Measurements from ENCODE around the gene KRT12.
A peak's percentile ranks its signal among the peaks of the same experiment; 100 is the strongest.

KRT12 gene

GRCh38 chr17:40822132-40822812, 44.8 kb downstream of the KRT12 start, which contains the start of gene KRT10:
Gene KRT10, minus strand, starts transcription at chr17:40822614. Its CDS starts 29 bp downstream, at chr17:40822585.
- no peak for TF ChIP-seq CTCF (IDR thresholded peaks at IDR 0.05)
- Histone ChIP-seq H3K27me3 (peaks cover 84% of the 10 kb centered on the region), H3K36me3 (no peaks in the 10 kb centered on the region), H3K4me1 (ENCODE audit: control insufficient read depth in 1 of 2, insufficient read depth in 1 of 2, low read depth in 1 of 2, low read length in 1 of 2) (peaks cover 0 to 3% of the 10 kb centered on the region in 2 experiments), H3K9me3 (peaks cover 11% of the 10 kb centered on the region), H3K27ac (no peak within 1 kb of the TSS), H3K4me3 (ENCODE audit: low read depth in 1 of 2, low read length in 1 of 2) (no peak within 1 kb of the TSS)

DNA sequence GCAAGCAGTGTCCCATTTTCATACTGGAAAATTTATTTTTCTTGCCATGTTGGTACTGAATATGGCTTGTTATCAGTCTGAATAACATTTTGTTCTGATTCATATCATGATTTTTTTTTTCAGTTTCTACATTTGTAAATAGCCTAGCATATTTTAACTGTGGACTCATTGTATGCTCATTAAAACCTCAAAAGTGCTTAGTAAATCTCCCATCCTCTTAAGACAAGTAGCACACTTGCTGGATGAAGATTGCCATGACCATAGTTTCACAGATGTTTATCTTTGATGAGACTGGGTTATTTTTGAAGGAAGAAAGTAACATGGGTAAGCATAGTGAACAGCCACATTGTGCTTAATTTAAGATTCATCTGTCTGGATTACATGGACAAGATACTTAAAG, 45.5 kb downstream of the KRT12 start:
- no peak for TF ChIP-seq CTCF (IDR thresholded peaks at IDR 0.05)
- no peak overlapping the region for H3K27ac ChIP-seq
- H3K36me3 ChIP-seq = no peaks in the 10 kb centered on the region
- no peak overlapping the region for H3K4me3 ChIP-seq (ENCODE audit: low read depth in 1 of 2, low read length in 1 of 2)
- peaks cover 84% of the 10 kb centered on the region for H3K27me3 ChIP-seq
- H3K4me1 ChIP-seq (ENCODE audit: control insufficient read depth in 1 of 2, insufficient read depth in 1 of 2, low read depth in 1 of 2, low read length in 1 of 2) = peaks cover 0 to 3% of the 10 kb centered on the region in 2 experiments
- peaks cover 16% of the 10 kb centered on the region for H3K9me3 ChIP-seq

DNA sequence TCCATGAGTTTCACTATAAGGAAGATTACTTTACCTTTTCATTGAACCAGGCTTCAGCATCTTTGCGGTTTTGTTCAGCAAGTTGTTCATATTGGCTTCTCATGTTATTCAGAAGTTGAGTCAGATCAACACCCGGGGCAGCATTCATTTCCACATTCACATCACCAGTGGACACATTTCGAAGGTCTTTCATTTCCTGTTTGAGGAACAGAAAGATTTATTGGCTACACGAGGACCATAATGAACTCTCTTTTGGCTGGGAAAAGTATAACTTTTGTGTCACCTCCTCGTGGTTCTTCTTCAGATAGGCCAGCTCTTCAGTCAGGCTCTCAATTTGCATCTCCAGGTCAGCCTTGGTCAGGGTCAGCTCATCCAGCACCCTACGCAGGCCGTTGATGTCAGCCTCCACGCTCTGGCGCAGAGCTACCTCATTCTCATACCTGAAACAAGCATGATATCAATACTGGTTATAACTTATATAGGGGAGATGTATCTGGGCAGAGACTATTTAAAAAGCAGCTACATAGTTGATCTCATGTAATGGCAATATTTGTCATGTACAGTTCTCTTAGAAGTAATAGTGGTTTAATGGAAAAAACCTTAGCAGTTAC, 46.7 kb downstream of the KRT12 start:
- TF ChIP-seq CTCF (IDR thresholded peaks at IDR 0.05) = no peak

GRCh38 chr17:40819528-40820125, 47.4 kb downstream of the KRT12 start:
- peaks cover 0 to 3% of the 10 kb centered on the region in 2 experiments for H3K4me1 ChIP-seq (ENCODE audit: control insufficient read depth in 1 of 2, insufficient read depth in 1 of 2, low read depth in 1 of 2, low read length in 1 of 2)
- H3K9me3 ChIP-seq = peaks cover 16% of the 10 kb centered on the region
- peak overlapping the region; percentile 71 for H3K27ac ChIP-seq
- peaks cover 84% of the 10 kb centered on the region for H3K27me3 ChIP-seq
- TF ChIP-seq CTCF (IDR thresholded peaks at IDR 0.05) = no peak
- no peaks in the 10 kb centered on the region for H3K36me3 ChIP-seq
- H3K4me3 ChIP-seq (ENCODE audit: low read depth in 1 of 2, low read length in 1 of 2) = peak overlapping the region; percentile 62 to 69

More for the DNA sequence above, 46.7 kb downstream of the KRT12 start:
- Histone ChIP-seq H3K4me1 (ENCODE audit: control insufficient read depth in 1 of 2, insufficient read depth in 1 of 2, low read depth in 1 of 2, low read length in 1 of 2) (peaks cover 0 to 3% of the 10 kb centered on the region in 2 experiments), H3K27me3 (peaks cover 84% of the 10 kb centered on the region), H3K27ac (no peak overlapping the region), H3K36me3 (no peaks in the 10 kb centered on the region), H3K4me3 (ENCODE audit: low read depth in 1 of 2, low read length in 1 of 2) (no peak overlapping the region), H3K9me3 (peaks cover 16% of the 10 kb centered on the region)

- Histone ChIP-seq H3K4me3 (ENCODE audit: low read depth in 1 of 2, low read length in 1 of 2) (peak overlapping the region; percentile 62 to 69), H3K27me3 (peaks cover 84% of the 10 kb centered on the region), H3K27ac (peak overlapping the region; percentile 71), H3K4me1 (ENCODE audit: control insufficient read depth in 1 of 2, insufficient read depth in 1 of 2, low read depth in 1 of 2, low read length in 1 of 2) (peaks cover 0 to 3% of the 10 kb centered on the region in 2 experiments), H3K36me3 (no peaks in the 10 kb centered on the region), H3K9me3 (peaks cover 16% of the 10 kb centered on the region)
- TF ChIP-seq CTCF (IDR thresholded peaks at IDR 0.05) = no peak
Observed at GRCh38 chr17:40818733-40819527, 48.1 kb downstream of the KRT12 start.

Measured in neutrophil (primary cell).